IMR-90 (cell line): Measurements from ENCODE around the gene CCR9.

Source experiments
- CEBPB ChIP-seq: IDR thresholded peaks from 2 replicates; pipeline ENCODE4 v1.6.1; 2012; ENCODE audit warnings: low read depth, low read length, improper control_type of control experiment
- FOS ChIP-seq: fragments of 150-350 bp; IDR thresholded peaks from 2 replicates; pipeline ENCODE4 v1.6.1; 2016; ENCODE audit warnings: low read depth, low read length
- MAFK ChIP-seq: IDR thresholded peaks from 2 replicates; pipeline ENCODE4 v1.6.1; 2012; ENCODE audit warnings: low read depth, low read length, improper control_type of control experiment
- TF ChIP-seq, protein P1 (sequence below): conservative IDR thresholded peaks from 2 replicates; pipeline ENCODE4 v1.5.1; 2012; ENCODE audit warnings: mild to moderate bottlenecking, low read depth, low read length, improper control_type of control experiment

DNA sequence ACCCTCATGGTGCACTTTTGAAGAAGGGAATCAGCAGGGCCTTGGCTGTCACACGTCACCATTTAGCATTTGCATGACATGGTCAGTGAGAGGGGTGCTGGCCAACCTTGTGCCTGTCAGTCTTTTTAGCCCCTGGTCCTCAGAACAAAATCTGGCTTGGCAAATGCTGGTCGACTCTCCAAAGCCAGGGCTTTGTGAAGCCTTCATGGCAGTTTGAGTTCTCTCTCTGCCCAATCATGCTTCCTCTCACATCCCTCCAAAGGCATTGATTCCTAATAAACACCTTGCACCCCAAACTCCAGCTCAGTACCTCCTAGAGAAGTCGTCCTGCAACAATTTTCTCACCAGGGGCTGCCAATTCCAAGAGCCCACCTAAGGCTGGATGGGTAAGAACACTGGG lies 19.4 kb downstream of the CCR9 start:
- TF ChIP-seq CEBPB (no peak), MAFK (no peak), FOS (no peak)
- TF ChIP-seq, protein P1, sequence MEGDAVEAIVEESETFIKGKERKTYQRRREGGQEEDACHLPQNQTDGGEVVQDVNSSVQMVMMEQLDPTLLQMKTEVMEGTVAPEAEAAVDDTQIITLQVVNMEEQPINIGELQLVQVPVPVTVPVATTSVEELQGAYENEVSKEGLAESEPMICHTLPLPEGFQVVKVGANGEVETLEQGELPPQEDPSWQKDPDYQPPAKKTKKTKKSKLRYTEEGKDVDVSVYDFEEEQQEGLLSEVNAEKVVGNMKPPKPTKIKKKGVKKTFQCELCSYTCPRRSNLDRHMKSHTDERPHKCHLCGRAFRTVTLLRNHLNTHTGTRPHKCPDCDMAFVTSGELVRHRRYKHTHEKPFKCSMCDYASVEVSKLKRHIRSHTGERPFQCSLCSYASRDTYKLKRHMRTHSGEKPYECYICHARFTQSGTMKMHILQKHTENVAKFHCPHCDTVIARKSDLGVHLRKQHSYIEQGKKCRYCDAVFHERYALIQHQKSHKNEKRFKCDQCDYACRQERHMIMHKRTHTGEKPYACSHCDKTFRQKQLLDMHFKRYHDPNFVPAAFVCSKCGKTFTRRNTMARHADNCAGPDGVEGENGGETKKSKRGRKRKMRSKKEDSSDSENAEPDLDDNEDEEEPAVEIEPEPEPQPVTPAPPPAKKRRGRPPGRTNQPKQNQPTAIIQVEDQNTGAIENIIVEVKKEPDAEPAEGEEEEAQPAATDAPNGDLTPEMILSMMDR, result no peak
